Measurements from ENCODE around the gene NCOA7.

GRCh38 chr6:125751334-125751916, 39.3 kb upstream of the NCOA7 start:
- TF ChIP-seq, protein P1, sequence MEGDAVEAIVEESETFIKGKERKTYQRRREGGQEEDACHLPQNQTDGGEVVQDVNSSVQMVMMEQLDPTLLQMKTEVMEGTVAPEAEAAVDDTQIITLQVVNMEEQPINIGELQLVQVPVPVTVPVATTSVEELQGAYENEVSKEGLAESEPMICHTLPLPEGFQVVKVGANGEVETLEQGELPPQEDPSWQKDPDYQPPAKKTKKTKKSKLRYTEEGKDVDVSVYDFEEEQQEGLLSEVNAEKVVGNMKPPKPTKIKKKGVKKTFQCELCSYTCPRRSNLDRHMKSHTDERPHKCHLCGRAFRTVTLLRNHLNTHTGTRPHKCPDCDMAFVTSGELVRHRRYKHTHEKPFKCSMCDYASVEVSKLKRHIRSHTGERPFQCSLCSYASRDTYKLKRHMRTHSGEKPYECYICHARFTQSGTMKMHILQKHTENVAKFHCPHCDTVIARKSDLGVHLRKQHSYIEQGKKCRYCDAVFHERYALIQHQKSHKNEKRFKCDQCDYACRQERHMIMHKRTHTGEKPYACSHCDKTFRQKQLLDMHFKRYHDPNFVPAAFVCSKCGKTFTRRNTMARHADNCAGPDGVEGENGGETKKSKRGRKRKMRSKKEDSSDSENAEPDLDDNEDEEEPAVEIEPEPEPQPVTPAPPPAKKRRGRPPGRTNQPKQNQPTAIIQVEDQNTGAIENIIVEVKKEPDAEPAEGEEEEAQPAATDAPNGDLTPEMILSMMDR (IDR thresholded peaks at IDR 0.05), result no peak
- no peak for TF ChIP-seq ZFX (IDR thresholded peaks at IDR 0.05; ENCODE audit: borderline replicate concordance)

Measured in 22Rv1 (cell line).